NT2/D1 (cell line): ENCODE measurements around the gene PXYLP1.

Source experiments
- DNase-seq: peaks from one replicate; pipeline ENCODE4 v3.0.0-alpha.2; 2011; ENCODE audit warnings: low read depth, low spot score
- H3K27me3 ChIP-seq: 2 replicates; pipeline ENCODE4 v1.6.0; 2011; ENCODE audit warnings: mild to moderate bottlenecking; ENCODE audit not compliant: insufficient read length, insufficient read depth
- H3K36me3 ChIP-seq: 2 replicates; pipeline ENCODE4 v1.6.1; 2011; ENCODE audit warnings: mild to moderate bottlenecking, low read length, mixed read lengths; ENCODE audit not compliant: insufficient read depth, insufficient read length
- H3K4me1 ChIP-seq: 2 replicates; pipeline ENCODE4 v1.5.1; 2011; ENCODE audit not compliant: insufficient read depth, insufficient read length
- H3K4me3 ChIP-seq: 2 replicates; pipeline ENCODE4 v1.5.1; 2011; ENCODE audit warnings: low read depth; ENCODE audit not compliant: insufficient read length
- H3K9ac ChIP-seq: 2 replicates; pipeline ENCODE4 v1.6.0; 2011; ENCODE audit warnings: low read depth; ENCODE audit not compliant: insufficient read length
- H3K9me3 ChIP-seq: 2 replicates; pipeline ENCODE4 v1.5.1; 2011; ENCODE audit warnings: mild to moderate bottlenecking, low read length; ENCODE audit not compliant: insufficient read depth
- SUZ12 ChIP-seq: IDR thresholded peaks from 2 replicates; pipeline ENCODE4 v1.6.1; 2011; ENCODE audit not compliant: insufficient read length, insufficient read depth; ENCODE audit errors: extremely low read depth
- YY1 ChIP-seq: IDR thresholded peaks from 2 replicates; pipeline ENCODE4 v1.6.1; 2011; ENCODE audit not compliant: insufficient read length, insufficient read depth
- ZNF274 ChIP-seq: IDR thresholded peaks from 2 replicates; pipeline ENCODE4 v1.6.1; 2011; ENCODE audit warnings: mild to moderate bottlenecking, low read depth, low read length

The PXYLP1 gene

GRCh38 chr3:141217389-141217788, 14.2 kb upstream of the PXYLP1 start:
- no peaks in the 10 kb centered on the region for H3K4me1 ChIP-seq
- peaks cover 8% of the 10 kb centered on the region for H3K27me3 ChIP-seq
- no peak overlapping the region for H3K4me3 ChIP-seq
- no peak overlapping the region for H3K9ac ChIP-seq
- TF ChIP-seq ZNF274 = no peak
- TF ChIP-seq SUZ12 = no peak
- no peak for TF ChIP-seq YY1
- no peaks in the 10 kb centered on the region for H3K36me3 ChIP-seq
- H3K9me3 ChIP-seq = peaks cover 12% of the 10 kb centered on the region
- no peak for DNase-seq

- DNase-seq = no peak
- Histone ChIP-seq H3K4me3 (no peak overlapping the region), H3K9ac (no peak overlapping the region), H3K4me1 (no peaks in the 10 kb centered on the region), H3K27me3 (peaks cover 8% of the 10 kb centered on the region), H3K9me3 (peaks cover 9% of the 10 kb centered on the region), H3K36me3 (no peaks in the 10 kb centered on the region)
- no peak for TF ChIP-seq SUZ12
- no peak for TF ChIP-seq ZNF274
- no peak for TF ChIP-seq YY1
These were observed 13.3 kb upstream of the PXYLP1 start for GRCh38 chr3:141218162-141218835.

GRCh38 chr3:141218926-141219325, 12.7 kb upstream of the PXYLP1 start:
- Histone ChIP-seq H3K9ac (no peak overlapping the region), H3K27me3 (peaks cover 8% of the 10 kb centered on the region), H3K4me3 (no peak overlapping the region), H3K36me3 (no peaks in the 10 kb centered on the region), H3K9me3 (peaks cover 14% of the 10 kb centered on the region), H3K4me1 (no peaks in the 10 kb centered on the region)
- DNase-seq = no peak
- TF ChIP-seq SUZ12 (no peak), YY1 (no peak), ZNF274 (no peak)

- Histone ChIP-seq H3K9me3 (peaks cover 10% of the 10 kb centered on the region), H3K4me3 (no peak overlapping the region), H3K9ac (no peak overlapping the region), H3K27me3 (peaks cover 8% of the 10 kb centered on the region), H3K4me1 (no peaks in the 10 kb centered on the region), H3K36me3 (no peaks in the 10 kb centered on the region)
- no peak for TF ChIP-seq YY1
- no peak for TF ChIP-seq SUZ12
- TF ChIP-seq ZNF274 = no peak
- no peak for DNase-seq
These were observed 7.9 kb upstream of the PXYLP1 start for GRCh38 chr3:141223673-141224166.

- no peak overlapping the region for H3K4me3 ChIP-seq
- no peak for DNase-seq
- no peak overlapping the region for H3K9ac ChIP-seq
- no peaks in the 10 kb centered on the region for H3K36me3 ChIP-seq
- H3K4me1 ChIP-seq = peaks cover 10% of the 10 kb centered on the region
- H3K27me3 ChIP-seq = peaks cover 13% of the 10 kb centered on the region
- TF ChIP-seq SUZ12 (no peak), ZNF274 (no peak), YY1 (no peak)
- peaks cover 10% of the 10 kb centered on the region for H3K9me3 ChIP-seq
These were observed 5.7 kb upstream of the PXYLP1 start for GRCh38 chr3:141225939-141226338.

- Histone ChIP-seq H3K9ac (no peak overlapping the region), H3K27me3 (peaks cover 16% of the 10 kb centered on the region)
These were observed 4.4 kb upstream of the PXYLP1 start for GRCh38 chr3:141227216-141227615.

GRCh38 chr3:141227752-141228151, 3.9 kb upstream of the PXYLP1 start:
- Histone ChIP-seq H3K9ac (no peak overlapping the region), H3K9me3 (peaks cover 10% of the 10 kb centered on the region), H3K4me1 (peaks cover 10% of the 10 kb centered on the region), H3K4me3 (no peak overlapping the region), H3K36me3 (no peaks in the 10 kb centered on the region), H3K27me3 (peaks cover 21% of the 10 kb centered on the region)
- TF ChIP-seq ZNF274 = no peak
- DNase-seq = no peak

More at GRCh38 chr3:141227216-141227615, 4.4 kb upstream of the PXYLP1 start:
- H3K9me3 ChIP-seq = peaks cover 10% of the 10 kb centered on the region
- TF ChIP-seq YY1 = no peak
- TF ChIP-seq SUZ12 = no peak
- no peak for TF ChIP-seq ZNF274
- no peak overlapping the region for H3K4me3 ChIP-seq
- peaks cover 10% of the 10 kb centered on the region for H3K4me1 ChIP-seq
- H3K36me3 ChIP-seq = no peaks in the 10 kb centered on the region
- DNase-seq = no peak

- Histone ChIP-seq H3K27me3 (peaks cover 26% of the 10 kb centered on the region), H3K9me3 (peaks cover 5% of the 10 kb centered on the region; the same call in 1 of the 2 replicates), H3K4me1 (peaks cover 10% of the 10 kb centered on the region), H3K36me3 (no peaks in the 10 kb centered on the region), H3K4me3 (no peak overlapping the region), H3K9ac (no peak overlapping the region)
- DNase-seq = no peak
- no peak for TF ChIP-seq ZNF274
- TF ChIP-seq SUZ12 = no peak
- TF ChIP-seq YY1 = no peak
These were observed 3.2 kb upstream of the PXYLP1 start for GRCh38 chr3:141228395-141228794.
